HFF-Myc (cell line): ENCODE results near the gene DDX42.

Experiments used
- DNase-seq: peaks from one replicate; pipeline ENCODE4 v3.0.0-alpha.2; 2011; ENCODE audit warnings: low read depth; ENCODE audit errors: extremely low read depth
- H3K4me3 ChIP-seq: replicated peaks from 2 replicates; pipeline ENCODE4 v1.5.1; 2011; ENCODE audit warnings: low read depth, mild to moderate bottlenecking, control low read depth, low read length
- CTCF ChIP-seq: IDR thresholded peaks from 2 replicates; pipeline ENCODE4 v1.5.1; 2012; ENCODE audit warnings: mild to moderate bottlenecking, low read depth, low read length, control low read depth; ENCODE audit errors: missing control alignments

Gene DDX42

GRCh38 chr17:63762161-63763078 lies 11.6 kb upstream of the DDX42 start:
- H3K4me3 ChIP-seq, result no peak overlapping the region
- DNase-seq, result no peak
- TF ChIP-seq CTCF, result no peak

DNA sequence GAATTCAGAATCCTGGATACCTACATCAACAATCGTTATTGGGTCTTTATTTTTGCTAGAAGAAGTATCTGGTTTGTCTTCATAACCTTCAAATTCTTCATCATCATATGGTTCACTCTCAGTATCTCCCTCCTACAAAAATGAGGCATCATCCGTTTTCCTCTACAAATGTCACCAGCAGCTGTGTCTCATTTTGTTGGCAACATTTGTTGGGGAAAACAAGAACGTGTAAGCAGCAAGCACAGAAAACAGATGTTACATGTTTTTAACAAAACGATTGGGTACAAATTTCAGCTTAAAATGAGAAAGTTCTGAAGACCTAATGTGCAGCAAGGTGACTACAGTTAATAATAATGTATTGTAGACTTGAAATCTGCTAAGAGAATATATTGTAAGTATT lies 9.3 kb upstream of the DDX42 start:
- H3K4me3 ChIP-seq, result no peak overlapping the region
- TF ChIP-seq CTCF, result no peak
- no peak for DNase-seq

GRCh38 chr17:63766754-63767153 lies 7.2 kb upstream of the DDX42 start:
- TF ChIP-seq CTCF, result no peak
- H3K4me3 ChIP-seq, result no peak overlapping the region
- DNase-seq, result no peak

GRCh38 chr17:63768433-63768832 lies 5.5 kb upstream of the DDX42 start:
- TF ChIP-seq CTCF, result no peak
- no peak overlapping the region for H3K4me3 ChIP-seq
- no peak for DNase-seq

DNA sequence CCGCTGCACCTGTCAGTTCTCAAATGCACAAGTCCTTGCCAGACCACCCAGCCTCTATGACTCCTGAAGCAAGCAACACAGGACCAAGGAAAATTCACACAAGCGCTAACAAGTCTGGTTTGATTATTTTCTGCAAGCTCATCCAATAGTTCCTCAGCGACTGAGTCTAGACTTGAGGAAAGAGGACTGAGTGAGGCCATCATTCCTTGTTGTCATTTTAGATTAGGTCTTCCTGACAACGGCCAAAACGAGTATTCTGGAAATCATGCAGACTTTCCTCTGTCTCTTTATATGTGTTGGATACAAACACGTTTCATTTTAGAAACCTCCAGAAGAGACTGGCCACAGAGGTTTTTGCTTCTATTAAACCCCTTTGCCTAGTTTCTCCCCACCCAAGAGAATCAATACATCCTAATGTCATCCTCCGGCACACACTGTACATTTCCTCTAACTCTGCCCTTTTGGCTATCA lies 1.1 kb upstream of the DDX42 start:
- H3K4me3 ChIP-seq, result peak overlapping the region; percentile 97
- no peak for DNase-seq
- no peak for TF ChIP-seq CTCF

DNA sequence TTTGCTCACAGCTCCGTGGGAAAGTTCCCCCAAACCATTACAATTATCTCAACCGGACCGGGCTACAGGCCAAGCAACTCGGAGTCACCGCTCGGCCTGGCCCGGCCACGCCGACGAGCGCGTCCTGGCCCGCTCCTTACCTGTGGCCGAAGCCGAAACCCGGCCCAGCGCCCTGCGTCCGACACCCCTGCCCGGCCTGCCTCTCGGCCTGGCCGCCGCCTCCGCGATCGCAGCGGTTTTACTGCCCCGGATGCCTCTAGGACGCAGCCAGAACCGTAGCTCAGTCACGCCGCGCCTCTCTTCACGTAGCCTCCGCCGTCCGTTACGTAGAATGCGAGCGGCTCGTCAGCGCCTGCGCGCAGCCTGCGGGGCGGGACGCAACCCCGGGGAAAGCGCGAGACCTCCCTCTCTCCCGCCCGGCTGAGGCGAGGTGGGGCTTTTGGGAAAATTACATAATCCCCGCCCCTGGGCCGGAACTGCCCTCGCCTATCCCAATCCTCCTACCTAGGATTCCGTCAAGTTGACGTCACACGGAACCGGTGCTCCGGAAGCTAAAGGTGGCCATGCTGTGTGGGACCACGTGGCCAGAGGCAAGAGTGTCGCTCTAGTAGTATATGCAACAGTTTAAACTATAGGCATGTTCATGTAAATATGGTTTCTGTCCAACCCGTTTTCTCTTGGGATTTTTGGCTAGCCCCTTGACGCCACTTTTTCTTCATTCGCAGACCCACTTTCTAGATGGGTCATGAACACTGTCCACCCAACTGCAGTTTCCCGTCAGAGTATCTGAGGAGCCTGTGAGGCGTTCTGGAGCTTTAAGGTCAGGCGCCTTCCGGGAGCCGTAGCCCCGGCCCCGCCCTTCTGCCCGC lies 464 bp upstream of the DDX42 start, which contains the start of gene CCDC47:
Gene CCDC47 (minus strand): TSS at position 326 of the 869 bp plus-strand sequence. CDS start 7,422 bp downstream, outside the sequence.
- DNase-seq, result peak; percentile 98
- H3K4me3 ChIP-seq, result peak within 1 kb of the TSS; percentile 97
- TF ChIP-seq CTCF, result no peak
